ENCODE results near the gene SNRPA.

GRCh38 chr19:40705950-40706619, 44.9 kb upstream of the SNRPA start:
- TF ChIP-seq CTCF (optimal IDR thresholded peaks at IDR 0.05 in 1 of 3, IDR thresholded peaks at IDR 0.05 in 1 of 3, conservative IDR thresholded peaks at IDR 0.05 in 1 of 3; ENCODE audit: extremely low read depth in 1 of 3, insufficient read depth in 2 of 3, low read length in 3 of 3), result no peak
- no peak for TF ChIP-seq EZH2 (IDR thresholded peaks at IDR 0.05; ENCODE audit: low read length)

Data from keratinocyte (primary cell).